HG02610 (cell line): ENCODE data around the gene ADARB1.

Source experiments
- ATAC-seq: cut with Tn5 transposase; IDR thresholded peaks from one replicate; pipeline ENCODE4 v1.9.1; 2021; ENCODE audit warnings: mild to moderate bottlenecking, moderate library complexity; ENCODE audit not compliant: unreplicated experiment

ADARB1 gene

GRCh38 chr21:45146306-45146705 lies 71.9 kb downstream of the ADARB1 start:
- ATAC-seq = no peak

- ATAC-seq = no peak
Observed at GRCh38 chr21:45146801-45147200, 72.4 kb downstream of the ADARB1 start.

GRCh38 chr21:45147473-45148315 lies 73.3 kb downstream of the ADARB1 start:
- ATAC-seq = no peak

DNA sequence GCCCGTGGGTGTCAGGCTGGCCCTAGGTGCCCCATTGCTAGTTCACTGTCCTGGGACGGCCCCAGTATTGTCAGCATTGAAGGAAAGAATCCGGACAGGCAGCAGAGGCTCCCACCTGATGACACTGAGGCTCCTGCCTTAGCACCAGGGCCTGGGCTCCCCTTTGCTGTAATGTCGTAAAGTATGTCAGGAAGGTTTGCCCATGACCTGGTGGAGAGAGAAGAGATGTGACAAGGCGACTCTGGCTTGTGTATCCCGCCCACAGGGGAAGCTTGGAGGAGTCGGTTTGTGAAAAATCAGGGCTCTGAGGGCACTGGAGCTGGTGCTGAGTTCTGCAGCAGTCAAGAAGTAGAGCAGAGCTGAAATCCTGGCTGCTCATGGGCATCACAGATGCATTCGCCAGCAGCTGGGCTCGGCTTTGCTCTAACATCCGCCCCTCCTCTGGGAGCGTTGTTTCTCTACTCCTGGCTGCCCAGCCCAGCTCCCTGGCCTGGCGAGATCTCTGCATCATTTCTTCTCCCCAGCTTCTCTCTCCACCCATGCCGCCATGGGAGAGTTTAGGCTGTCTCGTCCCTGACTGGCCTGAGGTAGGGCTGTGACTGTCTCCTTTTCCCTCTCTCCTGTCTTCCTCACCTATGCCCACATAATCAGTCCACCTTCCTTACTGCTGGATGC lies 74.1 kb downstream of the ADARB1 start:
- no peak for ATAC-seq

DNA sequence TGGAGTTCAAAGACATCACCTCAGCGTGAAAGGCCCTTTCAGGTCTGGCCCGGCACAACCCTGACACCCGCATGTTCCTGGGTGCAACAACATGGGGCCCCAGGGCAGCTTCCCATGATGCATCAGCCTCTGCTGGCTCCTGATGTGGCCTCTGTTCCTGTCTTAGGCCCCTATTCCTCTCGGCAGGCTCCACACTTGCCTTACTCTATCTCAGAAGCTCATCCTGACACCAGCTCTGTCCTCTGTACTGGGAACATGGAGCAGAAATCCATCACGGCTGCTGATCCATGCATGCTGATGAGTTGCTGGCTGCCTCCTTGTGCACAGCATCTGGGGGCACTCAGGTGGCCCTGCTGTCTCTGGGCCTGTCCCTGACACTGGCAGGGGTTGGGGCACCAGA lies 74.6 kb downstream of the ADARB1 start:
- ATAC-seq = no peak

- ATAC-seq = no peak
Observed at GRCh38 chr21:45150638-45151131, 76.3 kb downstream of the ADARB1 start.

DNA sequence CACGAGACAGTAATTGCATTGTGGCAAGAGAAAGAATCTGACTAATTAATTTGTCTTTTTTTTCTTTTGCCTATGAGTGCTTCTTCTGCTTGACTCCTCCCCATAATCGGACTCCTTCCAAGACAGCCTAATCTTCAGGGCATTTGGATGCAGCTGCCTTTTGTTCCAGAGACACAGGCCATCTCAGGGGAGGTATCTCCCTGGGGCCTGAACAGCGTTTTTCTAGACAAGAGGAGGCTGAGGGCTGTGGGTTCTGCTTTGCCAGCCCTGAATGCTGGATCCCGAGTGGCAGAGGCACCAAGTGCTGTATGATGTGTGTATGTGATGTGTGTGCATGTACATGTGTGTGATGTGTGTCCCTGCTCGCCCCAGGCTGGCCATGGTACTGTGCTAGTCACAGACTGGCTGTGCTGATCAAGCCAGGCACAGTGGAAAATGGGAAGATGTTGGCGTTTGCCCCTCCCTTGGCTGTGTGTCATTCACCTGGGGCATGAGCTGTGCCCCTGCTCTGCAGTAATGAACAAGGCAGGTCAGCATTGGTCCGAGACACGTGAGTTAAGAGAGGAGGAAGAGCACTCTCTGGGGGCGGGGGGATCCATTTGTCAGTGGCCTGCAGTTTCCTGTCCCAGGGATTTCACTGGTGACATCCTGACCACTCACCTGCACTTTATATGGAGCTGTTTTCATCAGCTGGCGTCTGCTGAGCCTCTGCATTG lies 77.2 kb downstream of the ADARB1 start:
- no peak for ATAC-seq

DNA sequence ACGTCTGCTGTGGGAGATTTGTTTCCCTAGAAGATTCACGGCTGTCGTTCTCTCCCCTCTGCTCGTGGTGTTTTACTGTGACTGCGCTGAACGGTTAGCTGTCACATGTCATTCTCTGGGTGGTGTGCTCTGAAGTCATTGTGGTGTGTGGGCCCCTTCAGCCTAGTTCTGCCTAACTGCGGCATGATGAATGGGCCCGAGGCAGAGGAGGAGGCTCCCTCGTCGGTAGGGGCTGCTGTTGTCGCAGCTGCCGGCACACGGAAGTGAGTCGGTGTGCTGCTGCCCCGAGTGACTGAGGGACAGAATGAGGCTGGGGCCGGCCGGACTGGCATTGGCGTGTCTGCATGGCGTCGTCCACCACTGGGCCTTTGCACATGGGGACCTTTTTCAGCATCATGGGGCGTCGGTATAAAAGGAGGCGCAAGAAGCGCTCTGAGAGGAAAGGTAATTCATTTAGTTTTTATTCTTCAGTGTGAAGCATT lies 77.9 kb downstream of the ADARB1 start:
- ATAC-seq = no peak

DNA sequence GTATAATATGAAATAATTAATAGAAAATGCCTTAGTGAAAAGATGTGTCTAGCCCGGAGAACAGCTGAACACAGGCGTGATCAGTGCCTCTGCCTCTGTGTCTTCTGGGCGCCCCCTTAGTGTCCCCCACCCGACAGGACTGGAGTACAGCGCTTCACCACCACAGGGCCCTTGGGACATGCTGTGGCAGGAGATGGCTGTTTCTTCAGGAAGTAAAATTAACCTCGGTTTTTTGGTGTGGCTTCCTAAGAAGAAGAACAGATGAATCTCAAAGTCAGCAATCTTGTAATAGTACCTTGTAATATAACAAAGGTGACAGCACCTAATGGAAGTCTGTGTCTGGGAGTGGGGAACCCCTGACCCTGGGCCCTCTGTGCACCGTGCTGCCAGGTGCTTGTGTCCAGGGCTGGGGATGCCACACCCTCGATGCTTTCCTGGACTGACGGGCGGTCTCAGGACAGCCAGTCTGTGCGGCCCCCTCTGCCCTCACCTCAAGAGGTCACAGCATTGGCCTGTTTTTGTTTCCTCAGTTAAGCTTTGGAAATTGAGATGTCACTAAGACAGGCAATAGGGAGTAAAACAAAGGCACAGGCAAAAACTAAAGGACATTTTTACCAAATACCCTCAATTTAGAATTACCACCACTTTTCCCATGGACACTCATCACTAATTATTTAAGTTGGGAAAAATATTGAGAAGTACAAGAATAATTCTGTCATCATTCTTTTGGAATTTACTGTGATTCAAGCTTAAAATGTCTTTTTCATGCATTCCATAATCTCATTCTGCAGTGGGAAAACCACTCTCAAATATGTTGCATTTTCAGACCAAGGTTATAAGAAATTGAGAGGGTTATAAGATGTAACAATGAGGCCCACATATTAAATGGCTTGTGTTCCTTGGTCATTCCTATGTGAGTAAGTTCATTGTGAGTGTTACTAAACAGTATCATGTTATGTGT lies 79.3 kb downstream of the ADARB1 start:
- no peak for ATAC-seq

- ATAC-seq = no peak
Observed at GRCh38 chr21:45154511-45155508, 80.4 kb downstream of the ADARB1 start.

DNA sequence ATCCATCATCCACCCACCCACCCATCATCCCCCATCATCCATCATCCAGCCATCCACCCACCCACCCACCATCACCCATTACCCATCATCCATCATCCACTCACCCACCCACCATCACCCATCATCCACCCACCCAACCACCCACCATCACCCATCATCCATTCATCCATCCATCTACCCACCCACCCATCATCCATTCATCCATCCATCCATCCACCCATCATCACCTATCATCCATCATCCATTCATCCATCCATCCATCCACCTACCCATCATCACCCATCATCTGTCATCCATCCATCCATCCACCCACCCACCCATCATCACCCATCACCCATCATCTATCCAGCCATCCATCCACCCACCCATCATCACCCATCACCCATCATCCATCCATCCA lies 81.5 kb downstream of the ADARB1 start:
- no peak for ATAC-seq

DNA sequence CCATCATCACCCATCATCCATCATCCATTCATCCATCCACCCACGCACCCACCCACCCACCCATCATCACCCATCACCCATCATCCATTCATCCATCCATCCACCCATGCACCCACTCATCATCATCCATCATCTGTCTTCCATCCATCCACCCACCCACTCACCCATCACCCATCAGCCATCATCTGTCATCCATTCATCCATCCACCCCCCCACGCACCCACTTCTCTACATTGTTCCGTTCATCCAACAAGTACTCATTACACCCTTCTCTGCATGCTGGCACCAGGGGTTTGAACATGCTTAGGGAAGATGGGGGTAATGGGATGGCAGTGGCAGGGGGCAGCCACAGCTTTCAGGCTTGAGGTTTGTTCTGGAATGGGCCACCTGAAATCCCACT lies 82.1 kb downstream of the ADARB1 start:
- ATAC-seq = no peak

DNA sequence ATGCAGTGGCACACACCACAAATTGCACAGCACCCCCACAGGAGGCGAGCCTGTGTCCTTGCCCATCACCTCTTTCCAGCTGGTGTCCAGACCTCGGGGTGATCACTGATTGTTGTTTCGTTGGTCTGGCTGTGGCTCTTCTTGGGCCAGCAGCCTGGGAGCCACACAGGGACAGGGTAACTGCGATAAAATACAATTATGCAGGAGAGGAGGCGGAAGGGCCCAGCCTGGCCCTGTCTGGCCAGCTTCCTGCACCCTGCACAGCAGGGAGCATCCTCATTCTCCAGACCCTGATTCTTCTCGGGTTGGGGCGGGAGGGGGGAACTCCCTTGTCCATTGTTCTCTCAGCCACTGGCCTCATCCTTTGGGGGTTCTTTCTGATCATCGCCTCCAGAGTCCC lies 83.6 kb downstream of the ADARB1 start:
- no peak for ATAC-seq

GRCh38 chr21:45158491-45159423 lies 84.4 kb downstream of the ADARB1 start:
- ATAC-seq = no peak

DNA sequence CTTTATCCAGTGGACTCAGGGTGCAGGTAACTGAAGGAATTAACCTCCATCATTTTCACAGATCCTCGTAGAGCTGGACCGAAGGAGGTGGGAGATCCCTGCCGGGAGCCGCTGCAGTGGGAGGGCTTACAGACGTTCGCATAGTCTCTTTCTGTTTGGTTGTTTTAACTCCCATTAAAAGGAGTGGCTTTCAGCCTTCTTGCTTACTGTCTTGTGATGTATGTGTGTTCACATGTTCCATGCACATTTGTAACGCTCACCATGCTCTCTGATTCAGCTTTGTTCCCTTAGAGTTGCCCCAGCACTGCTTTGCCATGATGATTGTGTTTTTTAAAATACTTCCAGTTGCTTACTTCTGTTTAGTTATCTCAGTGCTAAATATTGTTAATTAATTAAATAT lies 85.8 kb downstream of the ADARB1 start:
- ATAC-seq = no peak

- ATAC-seq = no peak
Observed at GRCh38 chr21:45161038-45161945, 86.9 kb downstream of the ADARB1 start.

GRCh38 chr21:45162115-45162514 lies 87.7 kb downstream of the ADARB1 start:
- no peak for ATAC-seq
